HEK293 (cell line): ENCODE results near the gene RECK.

Experiments used
- CTCF ChIP-seq: fragments of 450-650 bp; formaldehyde crosslinking; IDR thresholded peaks from 2 replicates; pipeline ENCODE4 v1.5.1; 2016; ENCODE audit warnings: missing biosample characterization, missing genetic modification characterization
- KLF16 ChIP-seq: fragments of 450-650 bp; formaldehyde crosslinking; IDR thresholded peaks from 2 replicates; pipeline ENCODE4 v1.5.1; 2017; ENCODE audit warnings: missing biosample characterization, missing genetic modification characterization
- PATZ1 ChIP-seq: fragments of 450-650 bp; formaldehyde crosslinking; IDR thresholded peaks from 2 replicates; pipeline ENCODE4 v1.5.1; 2016; ENCODE audit warnings: missing biosample characterization, missing genetic modification characterization
- TCF7L2 ChIP-seq: IDR thresholded peaks from 2 replicates; pipeline ENCODE4 v1.6.1; 2011; ENCODE audit warnings: low read depth, mild to moderate bottlenecking, inconsistent platforms, low read length, moderate library complexity, borderline replicate concordance
- YY1 ChIP-seq: fragments of 450-650 bp; formaldehyde crosslinking; IDR thresholded peaks from 2 replicates; pipeline ENCODE4 v1.5.1; 2018; ENCODE audit warnings: missing biosample characterization, missing genetic modification characterization
- ZBTB26 ChIP-seq: fragments of 450-650 bp; formaldehyde crosslinking; optimal IDR thresholded peaks from 2 replicates; pipeline ENCODE3; 2016; ENCODE audit warnings: missing biosample characterization, mild to moderate bottlenecking, missing genetic modification characterization
- ZNF549 ChIP-seq: fragments of 450-650 bp; IDR thresholded peaks from 2 replicates; pipeline ENCODE4 v1.5.1; 2018; ENCODE audit warnings: missing biosample characterization, missing genetic modification characterization, mild to moderate bottlenecking, inconsistent platforms, moderate library complexity
- ZNF580 ChIP-seq: fragments of 450-650 bp; formaldehyde crosslinking; IDR thresholded peaks from 2 replicates; pipeline ENCODE4 v1.5.1; 2016; ENCODE audit warnings: missing biosample characterization, missing genetic modification characterization
- ZNF76 ChIP-seq: fragments of 450-650 bp; formaldehyde crosslinking; IDR thresholded peaks from 2 replicates; pipeline ENCODE4; 2016; ENCODE audit warnings: low read depth, missing biosample characterization, missing genetic modification characterization, borderline replicate concordance
- ZSCAN23 ChIP-seq: fragments of 450-650 bp; formaldehyde crosslinking; IDR thresholded peaks from 2 replicates; pipeline ENCODE4 v1.5.1; 2016; ENCODE audit warnings: missing biosample characterization, missing genetic modification characterization

GRCh38 chr9:36113999-36114398 lies 77.3 kb downstream of the RECK start:
- TF ChIP-seq ZBTB26 (tag by site-specific recombination) (no peak), ZNF580 (tag by site-specific recombination) (no peak), ZNF549 (tag by site-specific recombination) (no peak), ZNF76 (tag by site-specific recombination) (no peak), KLF16 (tag by site-specific recombination) (no peak), TCF7L2 (no peak), YY1 (tag by site-specific recombination) (no peak), CTCF (tag by site-specific recombination) (no peak), ZSCAN23 (tag by site-specific recombination) (no peak), PATZ1 (tag by site-specific recombination) (no peak)
